ENCODE results near the gene CRX. TPM values are rescaled to one million over a fixed set of nuclear protein-coding genes. Genes with fewer than 3 reads are reported as not detected.

The CRX gene
- total and polyA plus RNA-seq, 2 donors (not counting 3 experiments of a cell fraction or from before 2014, with no cell fraction given): not detected

DNA sequence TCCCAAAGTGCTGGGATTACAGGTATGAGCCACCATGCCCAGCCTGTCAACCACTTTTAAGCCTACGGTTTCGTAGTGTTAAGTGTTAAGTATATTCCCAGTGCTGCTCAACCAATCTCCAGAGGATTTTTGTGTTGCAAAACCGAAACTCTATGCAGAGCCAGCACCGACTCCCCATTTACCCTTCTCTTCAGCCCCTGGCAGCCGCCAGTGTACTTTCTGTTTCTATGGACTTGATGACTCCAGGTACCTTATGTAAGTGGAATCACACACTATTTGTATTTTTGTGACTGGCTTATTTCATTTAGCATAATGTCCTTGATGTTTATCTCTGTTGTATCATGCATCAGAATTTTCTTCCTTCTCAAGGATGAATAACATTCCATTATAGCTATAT, 63.3 kb downstream of the CRX start:
- H3K79me2 ChIP-seq (ENCODE audit: control insufficient read depth, insufficient read depth, low read length): no peaks in the 10 kb centered on the region
- no peaks in the 10 kb centered on the region for H3K9me3 ChIP-seq (replicated peaks; ENCODE audit: control insufficient read depth, insufficient read depth, low read length)
- no TSS peak for BruUV-seq (replicated peaks)
- no peak overlapping the region for H3K27ac ChIP-seq (ENCODE audit: insufficient read depth, low read depth, low read length)
- TF ChIP-seq, protein P1, sequence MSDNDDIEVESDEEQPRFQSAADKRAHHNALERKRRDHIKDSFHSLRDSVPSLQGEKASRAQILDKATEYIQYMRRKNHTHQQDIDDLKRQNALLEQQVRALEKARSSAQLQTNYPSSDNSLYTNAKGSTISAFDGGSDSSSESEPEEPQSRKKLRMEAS (IDR thresholded peaks at IDR 0.05; ENCODE audit: insufficient read depth, insufficient read length): no peak
- TF ChIP-seq FOS (IDR thresholded peaks at IDR 0.05; ENCODE audit: borderline replicate concordance, insufficient read depth, low read length) (no peak), EZH2 (IDR thresholded peaks at IDR 0.05; ENCODE audit: borderline replicate concordance, low read depth, low read length, severe bottlenecking) (no peak), GATA2 (IDR thresholded peaks at IDR 0.05; ENCODE audit: insufficient read depth, insufficient read length, low read depth, low read length) (no peak), JUN (IDR thresholded peaks at IDR 0.05; ENCODE audit: borderline replicate concordance, insufficient read depth, insufficient read length, low read depth) (no peak), POLR2AphosphoS5 (IDR thresholded peaks at IDR 0.05; ENCODE audit: insufficient read depth, low read depth, low read length) (no peak)
- TF ChIP-seq, protein P2, sequence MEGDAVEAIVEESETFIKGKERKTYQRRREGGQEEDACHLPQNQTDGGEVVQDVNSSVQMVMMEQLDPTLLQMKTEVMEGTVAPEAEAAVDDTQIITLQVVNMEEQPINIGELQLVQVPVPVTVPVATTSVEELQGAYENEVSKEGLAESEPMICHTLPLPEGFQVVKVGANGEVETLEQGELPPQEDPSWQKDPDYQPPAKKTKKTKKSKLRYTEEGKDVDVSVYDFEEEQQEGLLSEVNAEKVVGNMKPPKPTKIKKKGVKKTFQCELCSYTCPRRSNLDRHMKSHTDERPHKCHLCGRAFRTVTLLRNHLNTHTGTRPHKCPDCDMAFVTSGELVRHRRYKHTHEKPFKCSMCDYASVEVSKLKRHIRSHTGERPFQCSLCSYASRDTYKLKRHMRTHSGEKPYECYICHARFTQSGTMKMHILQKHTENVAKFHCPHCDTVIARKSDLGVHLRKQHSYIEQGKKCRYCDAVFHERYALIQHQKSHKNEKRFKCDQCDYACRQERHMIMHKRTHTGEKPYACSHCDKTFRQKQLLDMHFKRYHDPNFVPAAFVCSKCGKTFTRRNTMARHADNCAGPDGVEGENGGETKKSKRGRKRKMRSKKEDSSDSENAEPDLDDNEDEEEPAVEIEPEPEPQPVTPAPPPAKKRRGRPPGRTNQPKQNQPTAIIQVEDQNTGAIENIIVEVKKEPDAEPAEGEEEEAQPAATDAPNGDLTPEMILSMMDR (IDR thresholded peaks at IDR 0.05; ENCODE audit: extremely low read depth in 1 of 2, insufficient read depth in 1 of 2, low read depth in 1 of 2, low read length in 2 of 2): no peak
- no peaks in the 10 kb centered on the region for H3K36me3 ChIP-seq (ENCODE audit: control insufficient read depth in 2 of 2, extremely low read depth in 1 of 2, insufficient read depth in 2 of 2, low read length in 2 of 2)
- no peak for DNase-seq (ENCODE audit: low read depth, low spot score)
- no peak overlapping the region for H3K4me3 ChIP-seq (replicated peaks in 1 of 3; ENCODE audit: insufficient read depth in 1 of 3, low read depth in 1 of 3, low read length in 3 of 3)
- H4K20me1 ChIP-seq (replicated peaks; ENCODE audit: control insufficient read depth, extremely low read depth, insufficient read depth, low read length): no peaks in the 10 kb centered on the region
- no peaks in the 10 kb centered on the region for H3K27me3 ChIP-seq (ENCODE audit: control insufficient read depth in 2 of 2, insufficient read depth in 2 of 2, low read length in 2 of 2)
- intact Hi-C loops (cut with micrococcal nuclease): no loop called here
- ChIA-PET CTCF (interaction anchor here (1.6 kb wide), 1 partner anchor 16 kb away, joined by 6 read pairs; no protein-coding TSS in a partner anchor), POLR2A (no interaction called here)
- H3K9me1 ChIP-seq (replicated peaks; ENCODE audit: control insufficient read depth, extremely low read depth, insufficient read depth, low read length): no peaks in the 10 kb centered on the region
- H3K4me1 ChIP-seq (ENCODE audit: control insufficient read depth, extremely low read depth, insufficient read depth, low read length): no peaks in the 10 kb centered on the region
- H3K9ac ChIP-seq (replicated peaks; ENCODE audit: extremely low read depth, insufficient read depth, low read length): no peak overlapping the region
- no peak for FAIRE-seq
- H3K4me2 ChIP-seq (ENCODE audit: insufficient read depth, low read length): no peak overlapping the region
- dilution Hi-C loops (cut with MboI; ENCODE audit: extremely low pct_ligation_motif_present, low sequenced_read_pairs): no loop called here
- H2AFZ ChIP-seq (ENCODE audit: low read depth, low read length): no peak overlapping the region
